Cardiac muscle cell (in vitro differentiated cells and primary cell): ENCODE measurements around the gene FNDC1. TPM values are rescaled to one million over a fixed set of nuclear protein-coding genes. Genes with fewer than 3 reads are reported as not detected.

ENCODE experiments used
- DNase-seq, 2 donors: peaks; one replicate each; pipeline versions ENCODE4 v3.0.0 to v3.0.0-alpha.2; 2010 to 2017; ENCODE audit warnings: low read depth in 1 of 2, low spot score in 1 of 2
- H3K27ac ChIP-seq: fragments of 200-600 bp; sonication (generic); 2 replicates; pipeline ENCODE4 v1.5.1; 2016
- H3K27me3 ChIP-seq: fragments of 200-600 bp; sonication (generic); 2 replicates; pipeline ENCODE4 v1.6.0; 2016; ENCODE audit warnings: control low read depth
- H3K36me3 ChIP-seq: fragments of 200-600 bp; sonication (generic); 2 replicates; pipeline ENCODE4 v1.5.1; 2016; ENCODE audit warnings: control low read depth
- H3K4me1 ChIP-seq: fragments of 200-600 bp; sonication (generic); 2 replicates; pipeline ENCODE4 v1.8.1; 2017; ENCODE audit warnings: low read depth, mild to moderate bottlenecking, mixed run types
- H3K4me3 ChIP-seq: fragments of 200-600 bp; sonication (generic); 2 replicates; pipeline ENCODE4 v1.5.1; 2016; ENCODE audit warnings: mild to moderate bottlenecking
- H3K9me3 ChIP-seq: fragments of 200-600 bp; sonication (generic); 2 replicates; pipeline ENCODE4 v1.5.1; 2017; ENCODE audit warnings: low read depth, mild to moderate bottlenecking, control low read depth
- polyA plus RNA-seq: library from polyadenylated mRNA; unstranded; fragments of >200 nt; fragmentation: Nextera tagmentation; extraction: Ambion mirVana; gene quantifications from 2 replicates; pipeline ENCODE4 v1.2.1, GENCODE V29; 2016
- total RNA-seq: library from RNA; depleted of rRNA; stranded (reverse); fragments of >200 nt; gene quantifications from 2 replicates; pipeline ENCODE4 v1.2.3, GENCODE V29; 2016
- TF ChIP-seq, protein P1 (sequence below): IDR thresholded peaks from 2 replicates; pipeline ENCODE4 v1.5.1; 2012; ENCODE audit warnings: low read depth, mild to moderate bottlenecking, low read length

Gene FNDC1
- total and polyA plus RNA-seq, 2 experiments from 2014 or later: 0.30 TPM; not detected in 1

DNA sequence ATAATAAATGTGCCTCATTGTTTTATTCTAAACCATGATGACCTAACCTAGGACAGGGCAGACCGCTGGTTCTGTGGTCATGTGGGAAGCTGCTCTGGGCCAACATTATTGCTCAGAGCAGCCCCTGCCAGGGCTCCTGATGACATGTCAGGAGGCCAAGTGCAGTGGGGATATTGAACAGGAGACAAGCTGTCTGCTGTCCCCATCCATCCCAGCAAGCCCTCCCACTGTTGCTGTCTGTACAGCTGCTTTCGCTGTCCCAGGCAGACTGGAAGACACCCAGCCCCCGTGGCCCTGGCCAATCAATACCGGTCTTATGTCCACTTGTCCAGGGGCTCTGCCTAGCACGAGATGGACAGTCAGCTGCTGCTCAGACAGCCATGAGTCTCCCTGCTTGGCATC is 43.2 kb upstream of the FNDC1 start:
- peak; percentile 11 to 49 for DNase-seq
- H3K9me3 ChIP-seq: no peaks in the 10 kb centered on the region
- H3K4me3 ChIP-seq: no peak overlapping the region
- no peaks in the 10 kb centered on the region for H3K27me3 ChIP-seq
- H3K36me3 ChIP-seq: no peaks in the 10 kb centered on the region
- H3K27ac ChIP-seq: peak overlapping the region; percentile 80
- peaks cover 11% of the 10 kb centered on the region for H3K4me1 ChIP-seq
- TF ChIP-seq, protein P1, sequence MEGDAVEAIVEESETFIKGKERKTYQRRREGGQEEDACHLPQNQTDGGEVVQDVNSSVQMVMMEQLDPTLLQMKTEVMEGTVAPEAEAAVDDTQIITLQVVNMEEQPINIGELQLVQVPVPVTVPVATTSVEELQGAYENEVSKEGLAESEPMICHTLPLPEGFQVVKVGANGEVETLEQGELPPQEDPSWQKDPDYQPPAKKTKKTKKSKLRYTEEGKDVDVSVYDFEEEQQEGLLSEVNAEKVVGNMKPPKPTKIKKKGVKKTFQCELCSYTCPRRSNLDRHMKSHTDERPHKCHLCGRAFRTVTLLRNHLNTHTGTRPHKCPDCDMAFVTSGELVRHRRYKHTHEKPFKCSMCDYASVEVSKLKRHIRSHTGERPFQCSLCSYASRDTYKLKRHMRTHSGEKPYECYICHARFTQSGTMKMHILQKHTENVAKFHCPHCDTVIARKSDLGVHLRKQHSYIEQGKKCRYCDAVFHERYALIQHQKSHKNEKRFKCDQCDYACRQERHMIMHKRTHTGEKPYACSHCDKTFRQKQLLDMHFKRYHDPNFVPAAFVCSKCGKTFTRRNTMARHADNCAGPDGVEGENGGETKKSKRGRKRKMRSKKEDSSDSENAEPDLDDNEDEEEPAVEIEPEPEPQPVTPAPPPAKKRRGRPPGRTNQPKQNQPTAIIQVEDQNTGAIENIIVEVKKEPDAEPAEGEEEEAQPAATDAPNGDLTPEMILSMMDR: no peak

- Histone ChIP-seq H3K9me3 (no peaks in the 10 kb centered on the region), H3K4me3 (no peak overlapping the region), H3K27ac (peak overlapping the region; percentile 80), H3K27me3 (no peaks in the 10 kb centered on the region), H3K36me3 (no peaks in the 10 kb centered on the region), H3K4me1 (peaks cover 11% of the 10 kb centered on the region)
- DNase-seq: peak in 1 of 2 donors; percentile 51
- TF ChIP-seq, protein P1: no peak
Measured at GRCh38 chr6:159126590-159126989, 42.6 kb upstream of the FNDC1 start.

GRCh38 chr6:159127701-159128100 is 41.5 kb upstream of the FNDC1 start:
- no peak overlapping the region for H3K4me3 ChIP-seq
- TF ChIP-seq, protein P1: no peak
- no peaks in the 10 kb centered on the region for H3K27me3 ChIP-seq
- H3K36me3 ChIP-seq: no peaks in the 10 kb centered on the region
- peaks cover 14% of the 10 kb centered on the region for H3K4me1 ChIP-seq
- H3K9me3 ChIP-seq: no peaks in the 10 kb centered on the region
- no peak for DNase-seq
- no peak overlapping the region for H3K27ac ChIP-seq

DNA sequence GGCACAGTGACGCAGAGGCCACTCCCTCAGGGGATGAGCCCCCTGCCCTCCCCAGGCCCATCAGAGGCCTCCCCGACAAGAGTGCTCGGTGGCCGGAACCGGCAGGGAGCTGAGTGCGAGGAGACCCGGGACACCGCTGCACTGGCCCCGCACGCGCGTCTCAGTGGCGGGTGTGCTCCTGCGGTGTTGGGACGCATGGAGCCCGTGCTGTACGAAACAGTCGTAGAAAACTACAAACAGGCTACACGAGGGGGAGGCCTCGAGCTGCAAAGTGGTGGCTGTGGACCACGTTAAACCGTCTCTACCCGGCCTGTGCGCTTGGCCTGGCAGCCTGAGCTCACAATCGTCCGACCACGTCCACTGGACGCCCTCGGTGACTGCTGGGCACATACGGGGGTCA is 40.2 kb upstream of the FNDC1 start:
- TF ChIP-seq, protein P1: no peak
- Histone ChIP-seq H3K36me3 (no peaks in the 10 kb centered on the region), H3K27ac (no peak overlapping the region), H3K4me3 (no peak overlapping the region), H3K27me3 (no peaks in the 10 kb centered on the region), H3K4me1 (peaks cover 14% of the 10 kb centered on the region), H3K9me3 (no peaks in the 10 kb centered on the region)
- no peak for DNase-seq

- Histone ChIP-seq H3K27ac (no peak overlapping the region), H3K36me3 (no peaks in the 10 kb centered on the region), H3K27me3 (no peaks in the 10 kb centered on the region), H3K4me3 (no peak overlapping the region), H3K4me1 (peaks cover 14% of the 10 kb centered on the region), H3K9me3 (no peaks in the 10 kb centered on the region)
- TF ChIP-seq, protein P1: no peak
- no peak for DNase-seq
Measured at GRCh38 chr6:159130846-159131245, 38.4 kb upstream of the FNDC1 start.

DNA sequence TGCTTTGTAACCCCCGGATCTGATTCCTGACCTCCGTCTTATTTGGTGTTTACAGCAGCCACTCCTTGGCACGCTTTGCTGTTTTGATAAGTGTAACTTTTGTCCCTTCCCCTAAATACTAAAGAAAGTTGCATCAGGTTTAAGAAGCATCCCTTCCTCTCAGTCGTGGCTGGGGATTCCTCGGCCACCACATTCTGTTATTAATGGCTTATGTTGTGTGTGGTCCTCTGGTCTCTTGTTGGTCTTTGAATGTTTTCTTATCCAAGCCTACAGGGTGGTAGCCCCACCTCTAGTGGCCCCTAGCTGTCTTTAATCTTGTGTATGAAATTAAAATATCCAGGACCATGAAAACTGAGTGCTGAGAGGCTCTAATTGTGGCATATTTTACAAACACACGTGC is 37.5 kb upstream of the FNDC1 start:
- H3K27me3 ChIP-seq: no peaks in the 10 kb centered on the region
- H3K4me3 ChIP-seq: no peak overlapping the region
- no peaks in the 10 kb centered on the region for H3K9me3 ChIP-seq
- DNase-seq: no peak
- TF ChIP-seq, protein P1: no peak
- no peak overlapping the region for H3K27ac ChIP-seq
- peaks cover 5% of the 10 kb centered on the region for H3K4me1 ChIP-seq
- no peaks in the 10 kb centered on the region for H3K36me3 ChIP-seq
